Testis (tissue), 3 donors: ENCODE data around the gene CCNB2. TPM values are rescaled to one million over a fixed set of nuclear protein-coding genes. Genes with fewer than 3 reads are reported as not detected.

Source experiments
- DNase-seq: peaks from one replicate; pipeline ENCODE4 v3.0.0-alpha.2; 2019
- H3K27ac ChIP-seq, 2 donors: fragments of 200-600 bp; sonication (generic); one replicate each; pipeline ENCODE4 v1.5.1; 2019
- H3K27me3 ChIP-seq: fragments of 200-600 bp; sonication (generic); one replicate; pipeline ENCODE4 v1.5.1; 2019
- H3K36me3 ChIP-seq: fragments of 200-600 bp; sonication (generic); one replicate; pipeline ENCODE4 v1.5.1; 2017; ENCODE audit warnings: low read depth; ENCODE audit errors: missing control alignments
- H3K4me1 ChIP-seq: fragments of 200-600 bp; sonication (generic); one replicate; pipeline ENCODE4 v1.5.1; 2019
- H3K4me3 ChIP-seq, 2 donors: fragments of 200-600 bp; sonication (generic); one replicate each; pipeline ENCODE4 v1.5.1; 2017 to 2019
- H3K9me3 ChIP-seq: fragments of 200-600 bp; sonication (generic); one replicate; pipeline ENCODE4 v1.5.1; 2017
- POLR2A ChIP-seq: fragments of 450-650 bp; IDR thresholded peaks from one replicate; pipeline ENCODE4 v1.6.1; 2017; ENCODE audit warnings: antibody characterized with exemption, mild to moderate bottlenecking, moderate library complexity
- WGBS, 2 donors: methylation state at CpG; one replicate each; pipeline ENCODE4 v1.1.5; 2018; 5-methylcytosine and 5-hydroxymethylcytosine counted together
- intact Hi-C: fragments of 100-400 bp; cut with DNase I; formaldehyde crosslinking; loops from one replicate; pipeline ENCODE4 v1.15.1; 2023; ENCODE audit warnings: low total_unique reads
- microRNA counts, 2 donors: library from miRNA; unstranded; fragments of <30 nt; microRNA quantifications; one replicate each; lab custom pipeline; 2016
- microRNA-seq, 2 donors: library from miRNA; unstranded; fragments of <30 nt; microRNA quantifications; one replicate each; pipeline ENCODE4, GENCODE V29; 2016; ENCODE audit warnings: borderline number of aligned reads in 2 of 2, borderline replicate concordance in 1 of 2
- polyA plus RNA-seq: library from polyadenylated mRNA; stranded (reverse); fragments of 350-450 nt; fragmentation: Illumina TruSeq; extraction: RNeasy Lipid Tissue Mini Kit (QIAGEN cat#74804); gene quantifications from one replicate; pipeline ENCODE4 v1.2.3, GENCODE V29; 2014; ENCODE audit warnings: low read depth, low replicate concordance; ENCODE audit not compliant: insufficient read depth
- small RNA-seq, 2 donors: library from RNA; depleted of rRNA; stranded (forward); fragments of <200 nt; gene quantifications; one replicate each; pipeline ENCODE3, GENCODE V24; 2016
- total RNA-seq, 2 donors: library from RNA; depleted of rRNA; stranded (reverse); fragments of >200 nt; gene quantifications; one replicate each; pipeline ENCODE4 v1.2.3, GENCODE V29; 2016
- TF ChIP-seq, protein P1 (sequence below), 3 experiments: fragments of 450-650 bp in 2 of 3; fragments of 200-600 bp in 1 of 3; sonication (generic) in 1 of 3; IDR thresholded peaks; one replicate each; pipeline ENCODE4 v1.5.1; 2016 to 2019; ENCODE audit warnings: antibody characterized with exemption in 3 of 3, mild to moderate bottlenecking in 2 of 3, moderate library complexity in 1 of 3

Gene CCNB2
- total and polyA plus RNA-seq, 3 donors from 2014 or later = 47.2 to 179 (median 54.2) TPM

DNA sequence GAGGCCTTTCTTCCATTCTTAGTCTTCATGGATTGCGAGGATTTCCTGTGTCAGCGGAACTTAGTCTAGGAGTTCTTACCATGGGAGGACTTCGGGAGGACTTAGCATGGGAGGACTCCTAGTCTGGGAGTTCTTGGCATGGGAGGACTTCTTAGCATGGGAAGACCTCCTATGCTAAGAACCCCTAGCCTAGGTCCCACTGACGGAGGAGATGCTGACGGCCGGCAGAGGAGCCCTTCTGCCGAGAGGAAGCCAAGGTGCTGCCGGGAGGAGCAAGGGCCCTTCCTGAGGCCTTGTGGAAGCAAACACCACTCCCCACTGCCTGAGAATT is 66.1 kb downstream of the CCNB2 start:
- TF ChIP-seq POLR2A = no peak
- TF ChIP-seq, protein P1, sequence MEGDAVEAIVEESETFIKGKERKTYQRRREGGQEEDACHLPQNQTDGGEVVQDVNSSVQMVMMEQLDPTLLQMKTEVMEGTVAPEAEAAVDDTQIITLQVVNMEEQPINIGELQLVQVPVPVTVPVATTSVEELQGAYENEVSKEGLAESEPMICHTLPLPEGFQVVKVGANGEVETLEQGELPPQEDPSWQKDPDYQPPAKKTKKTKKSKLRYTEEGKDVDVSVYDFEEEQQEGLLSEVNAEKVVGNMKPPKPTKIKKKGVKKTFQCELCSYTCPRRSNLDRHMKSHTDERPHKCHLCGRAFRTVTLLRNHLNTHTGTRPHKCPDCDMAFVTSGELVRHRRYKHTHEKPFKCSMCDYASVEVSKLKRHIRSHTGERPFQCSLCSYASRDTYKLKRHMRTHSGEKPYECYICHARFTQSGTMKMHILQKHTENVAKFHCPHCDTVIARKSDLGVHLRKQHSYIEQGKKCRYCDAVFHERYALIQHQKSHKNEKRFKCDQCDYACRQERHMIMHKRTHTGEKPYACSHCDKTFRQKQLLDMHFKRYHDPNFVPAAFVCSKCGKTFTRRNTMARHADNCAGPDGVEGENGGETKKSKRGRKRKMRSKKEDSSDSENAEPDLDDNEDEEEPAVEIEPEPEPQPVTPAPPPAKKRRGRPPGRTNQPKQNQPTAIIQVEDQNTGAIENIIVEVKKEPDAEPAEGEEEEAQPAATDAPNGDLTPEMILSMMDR (IDR thresholded peaks at IDR 0.05) = no peak
- intact Hi-C loops = no loop called here
- Histone ChIP-seq H3K27ac (no peak overlapping the region), H3K27me3 (no peaks in the 10 kb centered on the region), H3K9me3 (no peaks in the 10 kb centered on the region), H3K4me3 (no peak overlapping the region), H3K4me1 (no peaks in the 10 kb centered on the region), H3K36me3 (no peaks in the 10 kb centered on the region)
- DNase-seq = no peak
- 99 to 100% methylated on average over 3 to 8 of the region's 8 CpGs for WGBS, 2 donors

DNA sequence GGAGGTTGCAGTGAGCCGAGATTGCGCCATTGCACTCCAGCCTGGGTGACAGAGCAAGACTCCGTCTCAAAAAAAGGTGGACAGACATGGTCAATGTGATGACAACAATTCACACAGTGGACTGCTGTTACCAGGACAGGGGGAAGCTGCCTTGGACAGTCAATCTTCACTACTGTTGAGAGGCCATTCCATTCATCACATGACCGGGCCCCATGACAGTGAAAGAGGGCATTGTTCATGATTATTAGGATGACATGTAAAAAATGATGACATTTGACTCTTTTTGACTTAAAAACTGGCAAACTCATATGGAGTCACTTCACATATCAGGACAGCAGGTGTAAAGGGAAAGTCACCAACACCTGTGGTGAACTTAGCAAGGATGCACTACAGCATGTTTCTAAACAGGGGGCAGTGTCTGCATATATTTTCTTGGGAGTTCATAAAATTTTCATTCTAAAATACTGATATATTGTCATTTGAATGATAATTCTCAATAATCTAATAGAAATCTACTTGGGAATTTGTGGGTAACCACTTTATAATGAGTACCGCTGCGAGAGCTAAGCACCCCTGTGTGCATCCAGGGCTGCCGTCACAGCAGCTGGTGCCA is 67.4 kb downstream of the CCNB2 start:
- H3K27me3 ChIP-seq = no peaks in the 10 kb centered on the region
- H3K36me3 ChIP-seq = no peaks in the 10 kb centered on the region
- no peak overlapping the region for H3K4me3 ChIP-seq
- no peaks in the 10 kb centered on the region for H3K9me3 ChIP-seq
- no peaks in the 10 kb centered on the region for H3K4me1 ChIP-seq
- TF ChIP-seq, protein P1 (IDR thresholded peaks at IDR 0.05) = no peak
- TF ChIP-seq POLR2A = no peak
- 99 to 100% methylated on average over 7 of the region's 7 CpGs for WGBS, 2 donors
- H3K27ac ChIP-seq = no peak overlapping the region
- intact Hi-C loops = no loop called here
- no peak for DNase-seq

DNA sequence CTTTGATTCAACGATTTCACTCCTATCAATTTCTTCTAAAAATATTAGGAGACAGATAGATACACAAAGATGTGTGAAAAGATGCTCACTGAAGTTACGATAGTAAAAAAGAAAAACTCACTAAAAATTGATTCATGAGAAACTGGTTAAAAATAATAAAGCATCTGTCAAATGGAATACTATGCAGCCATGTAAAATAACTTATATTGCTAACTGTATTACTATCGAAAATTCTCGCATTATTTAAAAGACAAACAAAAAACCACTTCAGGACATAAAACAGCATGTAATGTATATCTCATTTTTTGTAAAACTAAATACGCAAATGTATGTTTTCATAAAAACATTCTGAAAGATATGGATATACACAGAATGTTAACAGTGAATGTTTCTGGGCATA is 68.2 kb downstream of the CCNB2 start:
- Histone ChIP-seq H3K27me3 (no peaks in the 10 kb centered on the region), H3K9me3 (no peaks in the 10 kb centered on the region), H3K4me1 (no peaks in the 10 kb centered on the region), H3K27ac (no peak overlapping the region), H3K36me3 (no peaks in the 10 kb centered on the region), H3K4me3 (no peak overlapping the region)
- DNase-seq = no peak
- WGBS, 2 donors = 92 to 97% methylated on average over 5 of the region's 5 CpGs
- intact Hi-C loops = no loop called here
- no peak for TF ChIP-seq POLR2A
- TF ChIP-seq, protein P1 (IDR thresholded peaks at IDR 0.05) = no peak

DNA sequence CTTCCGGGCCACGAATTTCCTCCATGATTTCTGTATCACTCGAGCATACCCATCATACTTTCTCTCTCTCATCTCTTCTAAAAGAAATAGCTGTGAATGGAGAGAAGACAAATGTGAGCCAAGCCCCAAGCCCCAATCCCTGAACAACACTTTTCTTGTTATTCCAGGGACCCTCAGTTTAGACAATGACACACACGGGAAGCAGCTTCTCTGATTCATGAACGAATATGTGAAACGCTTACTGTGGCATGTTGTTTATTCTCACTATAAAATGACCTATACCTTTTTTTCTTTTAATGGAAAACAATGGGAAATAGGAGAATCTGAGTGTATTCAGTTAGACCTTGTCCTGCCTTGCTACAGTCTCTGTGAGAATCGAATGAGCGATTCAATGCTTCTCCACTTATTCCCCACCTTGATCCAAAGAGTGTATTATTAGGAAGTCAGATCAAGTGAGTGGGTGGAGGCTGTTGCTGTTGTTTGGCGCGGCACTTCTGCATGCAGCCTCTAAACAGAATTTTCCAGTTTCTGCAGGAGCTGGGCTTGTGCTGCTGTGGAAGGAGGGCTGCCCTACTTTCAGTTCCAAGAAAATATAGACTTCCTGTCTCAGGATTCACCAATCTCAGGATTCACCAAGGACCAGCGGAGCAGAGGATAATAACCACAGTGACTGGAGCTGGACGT is 69.3 kb downstream of the CCNB2 start:
- Histone ChIP-seq H3K27ac (no peak overlapping the region), H3K9me3 (no peaks in the 10 kb centered on the region), H3K36me3 (no peaks in the 10 kb centered on the region), H3K4me1 (no peaks in the 10 kb centered on the region), H3K4me3 (no peak overlapping the region), H3K27me3 (no peaks in the 10 kb centered on the region)
- TF ChIP-seq, protein P1 (IDR thresholded peaks at IDR 0.05) = no peak
- no peak for TF ChIP-seq POLR2A
- WGBS, 2 donors = 79 to 89% methylated on average over 12 of the region's 12 CpGs
- DNase-seq = no peak
- intact Hi-C loops = no loop called here

MicroRNAs encoded within 50 kb of the gene (microRNA counts, 767-probe panel; counts per million panel counts)
- microRNA hsa-miR-2116-5p (lab: Ali Mortazavi, UCI) = 0 to 152 counts per million in 2 donors

Small RNA genes within 50 kb of the gene (microRNA-seq; reads per million reads assigned to microRNA genes)
- gene MIR2116 = 2.1 to 2.8 reads per million in 2 donors

Small RNA genes within 50 kb of the gene (small RNA-seq; reads per million reads assigned to genes)
- 0 reads per million in 2 donors for gene MIR2116

Other genes starting within 250 kb of the CCNB2 start
- 100 to 1,000 TPM in 1 of 2 donors, 10 to 100 TPM in 1; 92.7 to 116 TPM for gene SLTM, start 171.5 kb upstream of the CCNB2 start, total RNA-seq
- 29.7 TPM for gene SLTM, start 171.5 kb upstream of the CCNB2 start, polyA plus RNA-seq
- gene RNF111, start 117.5 kb upstream of the CCNB2 start, total RNA-seq = 10 to 100 TPM; 26.8 to 32.8 TPM
- 23.1 TPM for gene RNF111, start 117.5 kb upstream of the CCNB2 start, polyA plus RNA-seq
- gene LDHAL6B, start 101.7 kb downstream of the CCNB2 start, total RNA-seq = 10 to 100 TPM; 18.6 to 22.6 TPM
- gene LDHAL6B, start 101.7 kb downstream of the CCNB2 start, polyA plus RNA-seq = 119 TPM